HG02943 (cell line): ENCODE data around the gene COX4I1.

Source experiments
- ATAC-seq: cut with Tn5 transposase; IDR thresholded peaks from one replicate; pipeline ENCODE4 v1.9.1; 2021; ENCODE audit warnings: mild to moderate bottlenecking, low read depth, moderate library complexity; ENCODE audit not compliant: unreplicated experiment

Gene COX4I1

GRCh38 chr16:85838381-85838780 lies 38.9 kb downstream of the COX4I1 start:
- no peak for ATAC-seq

GRCh38 chr16:85838876-85839585 lies 39.5 kb downstream of the COX4I1 start:
- no peak for ATAC-seq

- ATAC-seq = no peak
These were observed 40.3 kb downstream of the COX4I1 start for GRCh38 chr16:85839681-85840240.

- no peak for ATAC-seq
These were observed 40.9 kb downstream of the COX4I1 start for GRCh38 chr16:85840395-85840794.

GRCh38 chr16:85840801-85841200 lies 41.3 kb downstream of the COX4I1 start:
- ATAC-seq = no peak

GRCh38 chr16:85842435-85842834 lies 42.9 kb downstream of the COX4I1 start:
- ATAC-seq = no peak

- ATAC-seq = no peak
These were observed 43.4 kb downstream of the COX4I1 start for GRCh38 chr16:85842848-85843247.

GRCh38 chr16:85843471-85844168 lies 44.1 kb downstream of the COX4I1 start:
- no peak for ATAC-seq

GRCh38 chr16:85844169-85844481 lies 44.6 kb downstream of the COX4I1 start:
- no peak for ATAC-seq

GRCh38 chr16:85844786-85845185 lies 45.3 kb downstream of the COX4I1 start:
- no peak for ATAC-seq

GRCh38 chr16:85845266-85845665 lies 45.8 kb downstream of the COX4I1 start:
- ATAC-seq = no peak

GRCh38 chr16:85846461-85846860 lies 47.0 kb downstream of the COX4I1 start:
- no peak for ATAC-seq

GRCh38 chr16:85847036-85847435 lies 47.5 kb downstream of the COX4I1 start:
- ATAC-seq = no peak

- no peak for ATAC-seq
These were observed 48.4 kb downstream of the COX4I1 start for GRCh38 chr16:85847681-85848601.

- ATAC-seq = no peak
These were observed 49.5 kb downstream of the COX4I1 start for GRCh38 chr16:85848986-85849385.

- no peak for ATAC-seq
These were observed 49.9 kb downstream of the COX4I1 start for GRCh38 chr16:85849388-85849787.

- ATAC-seq = no peak
These were observed 50.9 kb downstream of the COX4I1 start for GRCh38 chr16:85850344-85850880.

GRCh38 chr16:85851034-85851785 lies 51.7 kb downstream of the COX4I1 start:
- ATAC-seq = no peak

- no peak for ATAC-seq
These were observed 54.4 kb downstream of the COX4I1 start for GRCh38 chr16:85853547-85854545.
